ENCODE data around the gene FAM117B. TPM values are rescaled to one million over a fixed set of nuclear protein-coding genes. Genes with fewer than 3 reads are reported as not detected.

Gene FAM117B
- polyA plus RNA-seq, 1 experiment: 2.2 TPM

GRCh38 chr2:202693503-202693902 is 58.7 kb downstream of the FAM117B start:
- TF ChIP-seq, protein P1, sequence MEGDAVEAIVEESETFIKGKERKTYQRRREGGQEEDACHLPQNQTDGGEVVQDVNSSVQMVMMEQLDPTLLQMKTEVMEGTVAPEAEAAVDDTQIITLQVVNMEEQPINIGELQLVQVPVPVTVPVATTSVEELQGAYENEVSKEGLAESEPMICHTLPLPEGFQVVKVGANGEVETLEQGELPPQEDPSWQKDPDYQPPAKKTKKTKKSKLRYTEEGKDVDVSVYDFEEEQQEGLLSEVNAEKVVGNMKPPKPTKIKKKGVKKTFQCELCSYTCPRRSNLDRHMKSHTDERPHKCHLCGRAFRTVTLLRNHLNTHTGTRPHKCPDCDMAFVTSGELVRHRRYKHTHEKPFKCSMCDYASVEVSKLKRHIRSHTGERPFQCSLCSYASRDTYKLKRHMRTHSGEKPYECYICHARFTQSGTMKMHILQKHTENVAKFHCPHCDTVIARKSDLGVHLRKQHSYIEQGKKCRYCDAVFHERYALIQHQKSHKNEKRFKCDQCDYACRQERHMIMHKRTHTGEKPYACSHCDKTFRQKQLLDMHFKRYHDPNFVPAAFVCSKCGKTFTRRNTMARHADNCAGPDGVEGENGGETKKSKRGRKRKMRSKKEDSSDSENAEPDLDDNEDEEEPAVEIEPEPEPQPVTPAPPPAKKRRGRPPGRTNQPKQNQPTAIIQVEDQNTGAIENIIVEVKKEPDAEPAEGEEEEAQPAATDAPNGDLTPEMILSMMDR (IDR thresholded peaks at IDR 0.05; ENCODE audit: low read depth, low read length): no peak
- ChIA-PET POLR2A (no interaction called here), CTCF (no interaction called here)
- Histone ChIP-seq H3K9me3 (ENCODE audit: control insufficient read depth, insufficient read depth, low read length) (no peaks in the 10 kb centered on the region), H3K27me3 (ENCODE audit: control insufficient read depth, insufficient read depth, low read length) (no peaks in the 10 kb centered on the region), H3K27ac (ENCODE audit: low read depth, low read length) (no peak overlapping the region), H3K4me3 (ENCODE audit: low read depth, low read length) (no peak overlapping the region)
- DNase-seq (ENCODE audit: low read depth, low spot score): no peak

- H3K27me3 ChIP-seq (ENCODE audit: control insufficient read depth, insufficient read depth, low read length): no peaks in the 10 kb centered on the region
- TF ChIP-seq, protein P1 (IDR thresholded peaks at IDR 0.05; ENCODE audit: low read depth, low read length): no peak
- POLR2A ChIA-PET: interaction anchor here (0.6 to 0.7 kb wide), 2 partner anchors 9 to 29 kb away, joined by 5 read pairs; no protein-coding TSS in a partner anchor
- no peak overlapping the region for H3K27ac ChIP-seq (ENCODE audit: low read depth, low read length)
- CTCF ChIA-PET: no interaction called here
- no peaks in the 10 kb centered on the region for H3K9me3 ChIP-seq (ENCODE audit: control insufficient read depth, insufficient read depth, low read length)
- no peak overlapping the region for H3K4me3 ChIP-seq (ENCODE audit: low read depth, low read length)
- DNase-seq (ENCODE audit: low read depth, low spot score): peak; percentile 27
These were observed 60.4 kb downstream of the FAM117B start for GRCh38 chr2:202695166-202695565.

GRCh38 chr2:202700075-202700901 is 65.5 kb downstream of the FAM117B start:
- CTCF ChIA-PET: interaction anchor here (0.6 to 1.0 kb wide), 2 partner anchors 17 to 131 kb away, joined by 5 to 7 read pairs; no protein-coding TSS in a partner anchor
- no peaks in the 10 kb centered on the region for H3K9me3 ChIP-seq (ENCODE audit: control insufficient read depth, insufficient read depth, low read length)
- POLR2A ChIA-PET: interaction anchor here (0.6 to 0.7 kb wide), 2 partner anchors 85 to 103 kb away, joined by 4 read pairs; no protein-coding TSS in a partner anchor
- TF ChIP-seq, protein P1 (IDR thresholded peaks at IDR 0.05; ENCODE audit: low read depth, low read length): no peak
- no peak overlapping the region for H3K27ac ChIP-seq (ENCODE audit: low read depth, low read length)
- no peak overlapping the region for H3K4me3 ChIP-seq (ENCODE audit: low read depth, low read length)
- no peaks in the 10 kb centered on the region for H3K27me3 ChIP-seq (ENCODE audit: control insufficient read depth, insufficient read depth, low read length)
- DNase-seq (ENCODE audit: low read depth, low spot score): no peak

DNA sequence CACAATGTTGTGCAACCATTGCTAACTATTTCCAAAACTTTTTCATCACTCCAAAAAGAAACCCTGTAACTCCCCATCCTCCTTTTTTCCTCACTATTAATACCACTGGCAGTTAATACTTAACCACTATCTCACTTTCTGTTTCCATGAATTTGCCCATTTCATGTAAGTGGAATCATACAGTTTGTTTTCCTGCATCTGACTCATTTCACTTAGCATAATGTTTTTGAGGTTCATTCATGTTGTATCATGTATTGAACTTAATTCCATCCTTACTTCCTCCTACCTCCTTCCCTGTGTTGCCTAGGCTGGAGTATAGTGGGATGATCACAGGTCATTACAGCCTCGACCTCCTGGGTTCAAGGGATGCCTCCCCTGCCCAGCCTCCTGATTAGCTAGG is 68.3 kb downstream of the FAM117B start:
- H3K27me3 ChIP-seq (ENCODE audit: control insufficient read depth, insufficient read depth, low read length): no peaks in the 10 kb centered on the region
- CTCF ChIA-PET: no interaction called here
- POLR2A ChIA-PET: no interaction called here

DNA sequence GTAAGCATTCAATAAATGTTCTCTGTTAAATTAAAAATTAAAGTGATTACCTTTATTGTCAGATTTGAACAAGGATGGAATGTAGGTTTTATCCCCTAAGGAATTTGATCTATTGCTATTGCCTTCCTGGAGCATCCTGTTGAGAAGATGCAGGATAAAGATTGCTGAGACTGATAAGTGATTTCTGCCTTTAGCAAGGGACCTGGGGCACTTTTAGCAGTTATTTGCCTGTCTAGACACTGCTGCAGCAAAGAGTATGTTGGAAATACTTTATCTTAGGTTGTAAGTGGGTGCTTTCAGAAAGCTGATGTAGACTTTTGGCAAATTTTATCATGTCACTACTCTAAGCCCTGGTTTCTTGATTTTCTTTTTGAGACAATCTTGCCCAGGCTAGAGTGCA is 69.5 kb downstream of the FAM117B start:
- ChIA-PET CTCF (no interaction called here), POLR2A (no interaction called here)
- Histone ChIP-seq H3K27me3 (ENCODE audit: control insufficient read depth, insufficient read depth, low read length) (no peaks in the 10 kb centered on the region), H3K4me3 (ENCODE audit: low read depth, low read length) (no peak overlapping the region), H3K9me3 (ENCODE audit: control insufficient read depth, insufficient read depth, low read length) (no peaks in the 10 kb centered on the region), H3K27ac (ENCODE audit: low read depth, low read length) (no peak overlapping the region)
- TF ChIP-seq, protein P1 (IDR thresholded peaks at IDR 0.05; ENCODE audit: low read depth, low read length): no peak
- no peak for DNase-seq (ENCODE audit: low read depth, low spot score)

More for the DNA sequence above, 68.3 kb downstream of the FAM117B start:
- no peak for DNase-seq (ENCODE audit: low read depth, low spot score)
- Histone ChIP-seq H3K4me3 (ENCODE audit: low read depth, low read length) (no peak overlapping the region), H3K9me3 (ENCODE audit: control insufficient read depth, insufficient read depth, low read length) (no peaks in the 10 kb centered on the region), H3K27ac (ENCODE audit: low read depth, low read length) (no peak overlapping the region)
- TF ChIP-seq, protein P1 (IDR thresholded peaks at IDR 0.05; ENCODE audit: low read depth, low read length): no peak
